NCI-H2196 (cell line): Measurements from ENCODE around the gene DARS1.

Source experiments
- DNase-seq: peaks from one replicate; lab custom pipeline; 2025; ENCODE audit not compliant: unreplicated experiment; lab: John Stamatoyannopoulos, UW

Gene DARS1

DNA sequence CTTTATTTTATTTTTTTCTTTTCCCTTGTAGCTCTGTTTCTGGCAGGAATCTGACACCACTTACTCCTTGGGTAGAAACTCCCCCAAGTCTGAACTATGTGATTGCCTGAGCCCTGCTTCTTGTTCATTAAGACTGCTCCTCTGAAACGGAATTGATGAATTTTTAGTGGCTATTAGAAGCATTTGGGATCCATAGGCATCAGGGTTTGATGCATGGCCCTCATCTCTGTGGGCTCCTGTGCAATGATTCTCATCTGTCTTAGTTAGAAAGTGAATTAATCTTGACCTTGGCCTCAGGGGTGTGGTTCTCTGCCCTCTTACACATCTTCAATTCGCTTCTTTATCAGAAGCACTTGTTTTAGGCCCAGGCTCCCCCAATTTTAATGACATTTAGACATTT lies 31.0 kb upstream of the DARS1 start:
- no peak for DNase-seq

DNA sequence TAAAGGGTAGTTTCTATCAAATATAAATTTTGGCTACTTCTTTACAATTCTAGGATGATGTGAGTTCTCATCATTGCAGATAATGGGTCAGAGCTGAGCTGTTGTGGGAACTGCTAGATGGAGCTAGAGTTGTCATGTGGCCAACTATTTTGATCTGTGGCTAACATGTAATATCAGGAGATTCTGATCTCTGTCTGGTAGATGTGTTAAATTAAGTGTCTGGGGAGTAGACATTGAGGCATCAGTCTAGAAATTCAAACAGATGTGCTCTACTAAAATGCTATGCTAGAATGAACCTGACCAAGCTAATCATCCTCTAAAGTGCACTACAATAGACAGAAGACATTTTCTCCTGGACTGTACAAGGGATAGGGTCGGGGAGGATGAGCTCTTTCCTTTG lies 30.3 kb upstream of the DARS1 start:
- no peak for DNase-seq

DNA sequence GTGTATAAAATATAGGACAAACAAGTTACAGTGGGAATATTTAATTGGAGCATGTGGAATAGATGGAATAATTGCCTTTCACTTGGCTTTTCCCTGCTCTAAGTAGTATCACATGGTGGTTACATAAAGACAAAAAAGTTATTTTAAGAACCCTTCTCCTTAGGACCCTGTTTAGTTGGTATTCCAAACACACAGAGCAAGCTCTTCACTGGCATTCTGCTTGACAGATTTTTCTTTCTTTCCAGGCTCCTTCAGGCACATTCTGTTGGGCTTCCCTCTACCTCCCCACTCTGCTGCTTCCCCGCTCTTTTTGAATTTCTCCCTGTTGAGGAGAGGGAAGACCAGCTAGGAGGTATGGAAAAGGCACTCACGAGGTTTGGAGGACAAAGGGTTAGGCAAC lies 29.0 kb upstream of the DARS1 start:
- no peak for DNase-seq

DNA sequence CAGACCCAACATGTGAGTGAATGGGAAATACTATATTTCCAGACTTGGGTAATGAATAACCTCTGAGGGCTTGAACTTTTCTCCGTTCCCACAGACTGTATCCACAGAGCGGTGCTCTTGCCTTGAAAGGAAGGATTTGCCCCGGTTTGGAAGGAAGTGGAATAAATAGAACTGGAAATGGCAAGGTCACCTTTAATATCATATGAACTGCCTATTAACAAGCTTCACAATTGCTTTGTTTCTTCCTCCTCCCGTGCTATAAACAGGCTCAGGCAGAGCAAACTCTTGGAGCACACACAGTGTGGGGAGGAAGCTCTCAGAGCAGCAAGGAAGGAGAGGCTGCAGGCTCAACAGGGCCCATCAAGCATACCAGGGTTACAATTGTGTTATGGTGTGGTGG lies 28.5 kb upstream of the DARS1 start:
- DNase-seq: no peak

DNA sequence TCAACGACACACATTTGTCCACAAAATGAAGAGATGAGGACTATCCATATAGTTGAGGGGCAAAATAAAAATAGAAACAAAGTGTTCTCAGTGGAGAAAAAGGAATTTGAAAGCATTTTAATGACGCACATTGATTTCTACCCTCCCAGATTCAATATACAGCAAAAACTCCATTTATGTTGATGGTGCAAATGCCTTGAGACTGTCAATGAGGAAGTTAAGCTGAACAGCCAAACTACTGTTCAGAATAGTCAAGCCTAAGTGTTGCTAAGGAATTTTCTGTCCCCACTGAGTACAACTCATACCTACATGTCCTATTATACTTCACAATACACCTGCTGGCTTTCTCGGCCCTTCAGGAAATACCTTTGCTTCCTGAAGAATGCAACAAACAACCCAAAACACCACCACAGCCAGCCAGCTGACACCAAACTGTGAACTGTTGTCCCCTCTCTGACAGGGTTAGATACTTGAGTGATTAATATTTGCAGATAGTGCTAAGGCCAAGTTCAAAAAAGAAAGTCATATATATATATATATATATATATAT lies 27.8 kb upstream of the DARS1 start:
- no peak for DNase-seq

DNA sequence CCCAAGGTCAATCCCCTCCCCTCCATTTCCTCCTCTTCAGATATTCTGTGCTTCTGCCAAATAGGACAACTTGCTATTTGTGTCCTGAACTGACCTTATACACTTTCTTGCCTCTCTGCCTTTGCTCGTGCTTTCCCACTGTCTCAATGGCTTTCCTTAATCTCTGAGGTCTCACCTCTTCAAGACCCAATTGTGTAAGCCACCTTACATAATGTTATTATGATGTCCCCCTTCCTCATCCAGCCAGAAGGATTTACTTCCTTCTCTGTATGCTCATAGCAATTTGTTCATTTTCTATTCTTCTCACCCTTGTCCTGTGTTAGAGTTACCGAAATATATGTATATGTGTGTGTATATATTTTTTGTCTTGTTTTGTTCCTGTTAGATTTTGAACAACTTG lies 26.9 kb upstream of the DARS1 start:
- DNase-seq: no peak

DNA sequence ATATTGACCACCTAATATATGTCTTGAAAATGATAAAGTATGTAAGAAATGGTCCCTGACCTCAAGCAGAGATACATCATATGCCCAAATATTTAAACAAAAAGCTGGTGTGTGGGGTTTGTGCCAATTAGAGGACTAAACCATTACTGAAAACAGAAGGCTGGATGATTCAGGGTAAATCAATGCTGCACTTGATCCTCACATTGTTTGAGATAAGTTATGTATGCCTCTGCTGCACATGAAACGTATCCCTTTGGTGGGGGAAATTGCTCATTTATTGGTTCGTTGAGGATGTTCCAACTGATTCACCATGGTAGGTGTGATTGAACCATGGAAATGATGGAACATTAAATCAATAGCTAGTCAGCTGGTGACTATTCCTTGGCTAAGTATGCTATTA lies 24.7 kb upstream of the DARS1 start:
- DNase-seq: no peak

DNA sequence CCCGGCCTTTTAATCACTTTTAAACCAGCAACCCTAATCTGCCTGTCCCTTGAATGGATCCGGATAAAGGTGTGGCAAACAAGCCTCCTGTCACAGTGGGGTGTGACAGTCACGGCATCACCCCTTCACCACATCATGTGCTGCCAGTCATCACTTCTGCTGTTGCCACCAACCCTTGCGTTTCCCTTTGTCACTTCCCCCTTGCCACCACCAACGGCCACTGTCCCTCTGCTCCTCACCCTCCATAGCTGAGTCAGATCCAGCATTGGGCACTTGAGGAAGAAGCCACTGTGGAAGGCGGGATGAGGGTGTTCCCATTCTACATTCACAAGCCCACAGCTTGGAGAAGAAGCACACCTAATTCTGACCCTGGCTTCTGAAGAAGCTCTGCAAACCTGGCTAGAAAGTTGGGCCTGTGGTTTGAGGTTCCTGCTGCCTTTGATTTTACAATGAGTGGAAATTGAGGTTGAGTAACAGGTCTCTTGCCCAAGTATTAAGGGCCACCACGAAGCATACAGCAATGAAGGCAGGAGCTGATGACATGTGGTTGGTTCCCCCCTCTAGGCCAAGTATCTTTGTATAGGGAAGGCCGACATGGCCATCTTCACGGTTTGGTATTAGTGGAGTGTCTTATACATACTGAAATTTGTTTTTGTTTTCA lies 22.9 kb upstream of the DARS1 start:
- DNase-seq: no peak

DNA sequence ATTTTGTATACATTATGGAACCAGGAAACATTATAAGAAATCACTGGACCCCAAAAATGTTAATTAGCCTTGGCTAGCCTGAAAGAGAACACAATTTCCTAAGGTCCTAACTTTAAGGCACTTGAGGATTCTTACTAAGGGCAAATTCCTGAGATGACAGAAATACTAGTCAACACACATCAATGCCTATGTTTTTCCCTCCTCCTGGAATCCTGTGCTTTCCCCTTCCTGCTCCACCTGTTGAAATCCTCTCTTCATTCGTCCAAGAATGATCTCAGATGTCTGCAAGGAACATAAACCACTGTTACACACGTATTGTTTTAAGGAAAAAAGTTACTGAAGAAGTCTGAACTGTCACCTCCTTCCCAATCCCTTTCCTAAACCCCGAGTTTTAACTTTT lies 21.2 kb upstream of the DARS1 start:
- no peak for DNase-seq

DNA sequence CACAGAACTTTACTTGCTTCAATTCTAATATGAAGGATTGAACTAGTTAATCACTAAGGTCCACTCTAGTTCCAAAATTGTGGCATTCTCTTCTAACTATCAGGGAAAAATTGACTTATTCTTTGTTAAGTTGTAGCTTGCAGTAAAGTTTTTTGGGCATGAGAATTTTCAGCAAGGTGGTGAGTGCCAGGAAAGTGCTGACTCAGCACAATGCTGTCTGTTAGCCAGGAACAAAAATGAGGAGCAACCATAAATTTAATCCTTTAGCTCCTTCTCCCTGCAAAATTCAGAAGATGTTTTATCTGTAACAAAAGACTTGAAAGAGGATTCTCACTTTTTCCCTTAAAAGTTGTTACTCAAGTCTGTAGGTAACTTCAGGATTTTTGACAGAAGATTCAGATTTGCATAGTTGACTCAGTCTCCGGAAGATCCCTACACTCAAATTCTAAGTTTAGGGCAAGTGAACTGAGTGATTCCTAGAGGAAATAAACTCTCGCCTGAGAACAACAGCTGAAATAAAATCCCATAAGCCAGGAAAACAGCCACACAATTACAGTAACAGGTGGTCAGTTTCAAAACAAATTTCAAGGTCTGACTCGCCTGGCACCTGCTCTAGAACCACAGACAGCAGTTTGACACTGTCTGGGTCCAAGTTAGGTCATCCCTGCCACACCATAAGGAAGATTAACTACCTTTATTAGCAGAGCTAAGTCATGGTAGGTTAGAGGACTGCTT lies 20.2 kb upstream of the DARS1 start:
- no peak for DNase-seq

DNA sequence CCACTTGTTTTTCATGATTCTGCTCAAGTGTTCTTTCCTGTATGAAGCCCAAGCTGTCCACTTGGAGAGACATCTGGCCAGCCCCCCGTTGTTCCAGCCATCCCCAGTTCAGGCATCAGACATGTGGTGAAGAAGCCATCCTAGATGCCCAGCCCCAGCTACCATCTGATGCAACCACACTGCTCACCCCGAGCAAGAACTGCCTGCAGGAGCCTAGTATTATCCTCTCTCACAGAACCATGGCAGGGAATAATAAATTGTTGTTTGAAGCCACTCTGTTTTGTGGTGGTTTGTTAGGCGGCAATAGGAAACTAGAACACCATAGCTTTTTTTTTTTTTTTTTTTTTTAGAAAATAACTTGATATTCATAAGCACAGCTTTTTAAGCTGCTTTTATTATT lies 19.5 kb upstream of the DARS1 start:
- no peak for DNase-seq

DNA sequence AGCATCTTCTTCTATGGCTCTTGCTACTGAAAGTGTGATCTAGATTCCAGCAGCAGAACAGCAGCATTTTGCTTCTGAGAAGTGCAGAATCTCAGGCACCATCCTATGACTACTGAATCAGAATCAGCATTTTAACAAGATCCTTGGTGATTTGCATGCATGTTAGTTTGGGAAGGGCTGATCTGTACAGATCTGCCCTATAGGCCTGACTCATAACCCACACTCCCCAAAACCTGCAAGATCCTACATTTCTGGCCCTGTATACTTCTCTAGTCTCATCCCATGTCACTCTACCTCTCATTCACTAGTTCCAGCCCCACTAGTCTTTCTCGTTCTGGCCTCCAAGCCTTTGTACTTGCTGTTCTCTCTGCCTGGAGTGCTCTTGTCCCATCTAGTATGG lies 15.7 kb upstream of the DARS1 start:
- DNase-seq: no peak

DNA sequence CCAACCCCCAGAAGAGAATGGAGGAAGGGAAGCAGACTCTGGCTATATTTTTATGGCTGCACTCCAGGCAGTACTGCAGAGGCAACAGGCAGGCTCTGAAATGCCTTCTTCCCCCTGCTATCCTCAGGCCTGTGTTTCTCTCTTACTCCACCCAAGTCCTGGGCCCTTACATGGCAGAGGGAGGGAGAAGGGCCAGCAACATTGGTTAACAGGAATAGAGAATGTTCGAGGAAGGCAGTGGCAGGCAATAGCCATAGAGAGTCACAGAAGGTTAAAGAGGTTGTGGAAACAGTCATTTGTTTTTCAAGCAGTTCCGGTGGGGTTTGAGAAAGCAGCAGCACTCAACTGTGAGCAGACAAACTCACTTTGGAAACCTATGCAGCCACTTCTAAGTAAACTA lies 15.1 kb upstream of the DARS1 start:
- no peak for DNase-seq

DNA sequence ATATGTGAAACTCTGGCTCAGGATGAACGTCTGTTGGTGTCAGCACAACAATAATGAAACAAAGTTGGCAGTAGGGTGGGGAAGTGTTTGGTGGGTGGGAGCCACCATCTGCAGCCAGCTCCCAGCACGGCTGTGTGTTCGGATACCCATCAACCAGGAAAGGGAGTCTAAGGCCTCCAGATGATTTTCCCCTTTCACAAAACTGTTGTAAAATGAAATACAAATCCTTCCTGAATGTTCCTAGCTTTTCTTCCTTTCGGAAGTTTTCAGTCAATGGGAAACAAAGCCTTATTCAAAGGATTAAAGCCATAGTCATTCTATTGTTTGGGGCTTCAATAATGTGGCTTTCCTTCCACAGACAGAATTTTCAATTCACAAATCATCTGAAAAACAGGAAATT lies 14.5 kb upstream of the DARS1 start:
- no peak for DNase-seq

DNA sequence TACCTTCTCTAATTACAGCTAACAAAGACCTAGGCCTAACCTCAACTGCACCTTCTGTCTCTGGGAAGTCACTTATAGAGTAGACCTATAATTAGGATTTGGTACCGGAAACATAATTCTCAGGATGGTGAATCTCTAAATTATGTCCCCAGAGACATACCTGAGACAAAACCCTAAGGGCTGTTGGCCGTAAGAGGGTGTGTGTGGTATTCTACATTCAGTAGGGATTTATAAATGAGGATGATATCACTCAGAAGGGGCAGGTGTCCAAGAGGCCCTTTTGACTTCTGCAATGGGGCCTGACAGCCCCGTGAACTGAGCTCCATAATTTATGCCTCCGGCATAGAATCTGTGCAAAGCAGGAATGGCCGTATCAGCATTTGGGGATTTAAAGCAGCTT lies 13.5 kb upstream of the DARS1 start:
- DNase-seq: no peak

DNA sequence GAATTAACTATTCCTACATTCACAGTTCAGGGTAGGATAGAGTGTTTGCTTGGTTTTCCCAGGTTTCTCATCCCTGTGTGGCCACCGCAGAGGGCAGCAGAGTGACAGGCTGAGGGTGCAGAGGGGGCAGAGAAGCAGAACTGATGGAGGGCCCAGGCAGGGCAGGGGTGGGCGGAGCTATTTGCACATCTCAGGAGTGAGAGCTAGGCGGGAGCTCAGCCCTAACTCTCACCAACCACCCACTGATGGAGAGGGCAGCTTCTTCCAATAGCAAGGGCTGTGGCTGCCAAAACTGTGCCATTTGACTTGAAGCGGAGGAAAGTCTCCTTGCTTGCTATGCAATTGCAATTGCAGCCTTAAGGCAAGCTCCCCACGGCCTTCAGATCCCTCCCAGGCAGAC lies 12.0 kb upstream of the DARS1 start:
- DNase-seq: no peak

DNA sequence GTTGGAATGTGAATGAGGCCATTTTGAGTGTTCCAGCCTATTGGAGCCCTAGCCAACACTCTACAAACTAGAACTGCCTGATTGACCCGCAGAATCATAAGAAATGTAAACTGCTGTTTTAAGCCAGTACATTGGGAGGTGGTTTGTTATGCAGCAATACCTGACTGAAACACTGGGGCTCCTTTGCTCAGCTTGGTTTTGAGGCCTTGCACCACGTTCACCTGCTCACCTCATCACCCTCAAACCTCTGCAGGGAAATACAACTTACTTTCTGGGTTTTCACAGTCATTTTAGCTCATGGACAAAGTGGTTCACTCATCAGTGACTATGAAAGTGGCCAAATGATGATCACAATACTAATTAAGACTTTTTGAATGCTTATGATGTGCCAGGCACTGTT lies 10.9 kb upstream of the DARS1 start:
- no peak for DNase-seq

DNA sequence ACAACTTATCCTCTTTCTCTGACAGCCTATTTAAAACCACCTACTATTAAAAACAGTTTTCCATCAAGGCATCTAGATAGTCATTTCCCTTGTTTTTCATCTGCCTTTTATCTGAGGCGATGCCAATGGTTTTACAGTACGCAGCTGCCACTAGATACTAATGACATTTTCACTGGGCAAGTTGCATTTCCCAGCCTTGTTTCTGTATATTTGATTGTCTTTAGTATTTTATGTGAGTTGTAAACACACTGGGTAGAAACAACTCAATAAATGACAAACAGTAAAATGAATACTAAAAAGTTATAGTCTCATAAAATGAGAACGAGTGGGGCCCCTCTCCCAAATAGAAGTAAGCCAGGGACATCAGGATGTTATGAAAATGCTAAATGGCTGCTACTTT lies 8.9 kb upstream of the DARS1 start:
- DNase-seq: no peak

DNA sequence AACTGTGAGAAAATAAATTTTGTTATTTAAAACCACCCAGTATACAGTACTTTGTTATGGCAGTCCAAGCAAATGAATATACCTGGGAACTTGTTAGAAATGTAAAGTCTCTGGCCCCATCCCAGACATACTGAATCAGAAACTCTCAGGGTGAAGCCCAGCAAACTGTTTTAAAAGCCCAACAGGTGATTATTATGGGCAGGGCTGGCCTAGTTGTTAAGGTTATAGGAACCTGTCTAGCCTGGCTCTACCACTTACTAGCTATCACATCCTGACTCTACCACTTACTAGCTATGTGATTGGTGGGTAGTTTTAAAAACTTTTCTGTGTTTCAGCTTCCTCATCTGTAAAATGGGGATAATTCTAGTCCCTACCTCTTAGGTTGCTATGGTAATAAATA lies 8.0 kb upstream of the DARS1 start:
- no peak for DNase-seq

DNA sequence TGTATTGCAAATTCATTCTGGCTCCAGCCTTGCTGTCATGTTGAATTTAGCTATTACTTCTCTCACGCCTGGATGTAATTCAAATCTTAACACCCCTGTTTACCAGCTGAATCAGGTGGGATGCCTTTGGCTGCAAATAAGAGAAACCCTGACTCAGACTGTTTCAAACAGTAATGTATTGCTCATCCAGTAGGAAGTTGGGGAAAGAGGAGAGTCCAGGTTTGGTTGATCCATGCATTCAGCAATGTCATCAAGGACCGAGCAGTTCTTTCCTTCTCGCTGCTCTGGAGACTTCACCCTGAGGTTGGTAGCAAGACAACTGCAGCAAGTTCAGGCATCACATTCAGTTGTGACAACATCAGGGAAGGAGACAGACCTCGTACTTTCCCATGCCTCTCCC lies 6.4 kb upstream of the DARS1 start:
- no peak for DNase-seq

DNA sequence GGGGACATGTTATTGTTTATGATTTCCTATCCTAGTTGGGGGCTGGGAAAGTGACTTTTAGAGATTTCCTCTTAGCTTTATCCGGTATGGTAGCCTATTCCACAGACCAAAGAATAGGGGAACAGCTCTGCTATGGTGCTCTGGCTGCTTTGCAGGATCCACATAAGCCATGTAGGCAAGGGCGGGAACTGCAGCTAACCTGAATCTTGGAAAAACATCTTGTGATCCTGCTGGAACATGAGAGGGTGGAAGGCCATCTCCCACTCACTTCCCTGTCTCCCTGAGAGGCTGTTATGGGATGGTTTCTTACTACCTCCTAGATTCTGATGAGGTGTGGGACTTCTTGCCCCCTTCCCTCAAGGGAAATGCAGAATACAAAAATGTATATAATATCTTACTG lies 2.0 kb upstream of the DARS1 start:
- no peak for DNase-seq

DNA sequence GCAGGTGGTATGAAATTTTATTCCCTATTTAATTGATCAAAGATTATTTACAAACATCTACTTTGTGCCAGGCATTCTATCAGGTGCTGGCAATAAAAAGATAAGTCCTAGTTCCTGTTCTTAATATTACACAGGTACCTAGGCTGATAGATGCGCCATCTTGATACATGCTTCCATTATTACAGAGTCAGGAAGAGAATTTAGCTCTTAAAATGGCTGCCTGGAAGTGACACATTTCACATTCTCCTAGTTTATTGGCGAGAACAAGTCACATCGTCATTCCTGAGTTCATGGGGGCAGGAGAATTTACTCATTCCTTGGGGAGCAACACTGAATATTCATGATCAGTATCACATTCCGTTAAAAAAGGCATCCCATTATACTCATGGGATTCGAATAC lies 1.1 kb upstream of the DARS1 start:
- no peak for DNase-seq
